Mucosa of rectum (tissue), 2 donors: ENCODE measurements around the gene DNAJB2.
"Not testable (repeated sequence)": the region's sequence is repeated elsewhere in the genome, so short reads cannot be mapped to it uniquely, and the experiment has no call there.

ENCODE experiments used
- H3K27ac ChIP-seq, 2 donors: one replicate each; pipeline ENCODE4 v1.7.0; 2013; ENCODE audit warnings: inconsistent platforms in 2 of 2, low read depth in 2 of 2, low read length in 2 of 2
- H3K27me3 ChIP-seq, 2 donors: one replicate each; pipeline ENCODE4 v1.7.0; 2013; ENCODE audit warnings: low read length in 2 of 2; ENCODE audit not compliant: control insufficient read depth in 2 of 2, insufficient read depth in 2 of 2
- H3K36me3 ChIP-seq, 2 donors: one replicate each; pipeline ENCODE4 v1.7.0; 2013; ENCODE audit warnings: low read length in 2 of 2; ENCODE audit not compliant: control insufficient read depth in 2 of 2, insufficient read depth in 2 of 2
- H3K4me1 ChIP-seq, 2 donors: one replicate each; pipeline ENCODE4 v1.7.0; 2013; ENCODE audit warnings: low read length in 2 of 2, mild to moderate bottlenecking in 1 of 2; ENCODE audit not compliant: control insufficient read depth in 2 of 2, insufficient read depth in 2 of 2
- H3K4me3 ChIP-seq, 2 donors: one replicate each; pipeline ENCODE4 v1.7.0; 2013; ENCODE audit warnings: low read length in 2 of 2
- H3K9ac ChIP-seq, 2 donors: one replicate each; pipeline ENCODE4 v1.7.0; 2013; ENCODE audit warnings: low read length in 2 of 2, low read depth in 1 of 2, mild to moderate bottlenecking in 1 of 2
- H3K9me3 ChIP-seq, 2 donors: one replicate each; pipeline ENCODE4 v1.7.0; 2013; ENCODE audit warnings: low read length in 2 of 2; ENCODE audit not compliant: control insufficient read depth in 2 of 2
- donor health status: healthy.
- donor health status: Normal muscosa, but diverticular disease.

DNAJB2 gene

GRCh38 chr2:219254590-219255201, 24.5 kb upstream of the DNAJB2 start:
- Histone ChIP-seq H3K27ac (peak overlapping the region; percentile 67 to 89), H3K9ac (peak overlapping the region; percentile 82 to 86), H3K4me3 (peak overlapping the region; percentile 68 to 89), H3K36me3 (peaks cover 10 to 14% of the 10 kb centered on the region in 2 donors), H3K27me3 (peaks cover 0 to 2% of the 10 kb centered on the region in 2 donors), H3K4me1 (peaks cover 34 to 37% of the 10 kb centered on the region in 2 donors), H3K9me3 (no peaks in the 10 kb centered on the region)

- not testable (repeated sequence) for H3K27me3 ChIP-seq, H3K27ac ChIP-seq, H3K4me3 ChIP-seq, H3K9me3 ChIP-seq, H3K4me1 ChIP-seq, H3K36me3 ChIP-seq, H3K9ac ChIP-seq
Measured at GRCh38 chr2:219258942-219259341, 20.2 kb upstream of the DNAJB2 start.

GRCh38 chr2:219261024-219261855, 17.9 kb upstream of the DNAJB2 start:
- H3K36me3 ChIP-seq, result no peaks in the 10 kb centered on the region

GRCh38 chr2:219266232-219266631, 12.9 kb upstream of the DNAJB2 start:
- Histone ChIP-seq H3K36me3 (no peaks in the 10 kb centered on the region), H3K4me3 (no peak overlapping the region), H3K9me3 (no peaks in the 10 kb centered on the region), H3K9ac (no peak overlapping the region), H3K27ac (no peak overlapping the region), H3K27me3 (no peaks in the 10 kb centered on the region), H3K4me1 (peaks cover 0 to 3% of the 10 kb centered on the region in 2 donors)

More at GRCh38 chr2:219261024-219261855, 17.9 kb upstream of the DNAJB2 start:
- Histone ChIP-seq H3K4me3 (no peak overlapping the region), H3K9me3 (no peaks in the 10 kb centered on the region), H3K4me1 (no peaks in the 10 kb centered on the region), H3K9ac (no peak overlapping the region), H3K27me3 (peaks cover 0 to 2% of the 10 kb centered on the region in 2 donors), H3K27ac (no peak overlapping the region)

- Histone ChIP-seq H3K36me3 (no peaks in the 10 kb centered on the region), H3K9ac (no peak overlapping the region), H3K27ac (no peak overlapping the region)
Measured at GRCh38 chr2:219266886-219267285, 12.3 kb upstream of the DNAJB2 start.

GRCh38 chr2:219268294-219268693, 10.9 kb upstream of the DNAJB2 start:
- no peaks in the 10 kb centered on the region for H3K36me3 ChIP-seq
- H3K9ac ChIP-seq, result no peak overlapping the region
- H3K27ac ChIP-seq, result no peak overlapping the region
- H3K9me3 ChIP-seq, result no peaks in the 10 kb centered on the region
- peaks cover 0 to 3% of the 10 kb centered on the region in 2 donors for H3K4me1 ChIP-seq
- H3K4me3 ChIP-seq, result no peak overlapping the region
- H3K27me3 ChIP-seq, result no peaks in the 10 kb centered on the region

More at GRCh38 chr2:219266886-219267285, 12.3 kb upstream of the DNAJB2 start:
- Histone ChIP-seq H3K4me1 (peaks cover 0 to 3% of the 10 kb centered on the region in 2 donors), H3K4me3 (no peak overlapping the region), H3K9me3 (no peaks in the 10 kb centered on the region), H3K27me3 (no peaks in the 10 kb centered on the region)

- Histone ChIP-seq H3K27me3 (no peaks in the 10 kb centered on the region), H3K4me1 (peaks cover 0 to 3% of the 10 kb centered on the region in 2 donors), H3K9ac (no peak overlapping the region), H3K36me3 (no peaks in the 10 kb centered on the region), H3K27ac (no peak overlapping the region), H3K9me3 (no peaks in the 10 kb centered on the region), H3K4me3 (no peak overlapping the region)
Measured at GRCh38 chr2:219269362-219270054, 9.7 kb upstream of the DNAJB2 start.

- H3K9ac ChIP-seq, result no peak overlapping the region
- H3K27ac ChIP-seq, result no peak overlapping the region
- H3K4me3 ChIP-seq, result no peak overlapping the region
- H3K27me3 ChIP-seq, result no peaks in the 10 kb centered on the region
- peaks cover 0 to 3% of the 10 kb centered on the region in 2 donors for H3K4me1 ChIP-seq
- H3K36me3 ChIP-seq, result no peaks in the 10 kb centered on the region
- H3K9me3 ChIP-seq, result no peaks in the 10 kb centered on the region
Measured at GRCh38 chr2:219270055-219270372, 9.2 kb upstream of the DNAJB2 start.

GRCh38 chr2:219271021-219271420, 8.1 kb upstream of the DNAJB2 start:
- Histone ChIP-seq H3K4me3 (no peak overlapping the region), H3K9ac (no peak overlapping the region), H3K4me1 (peaks cover 0 to 3% of the 10 kb centered on the region in 2 donors), H3K9me3 (no peaks in the 10 kb centered on the region), H3K36me3 (no peaks in the 10 kb centered on the region), H3K27me3 (no peaks in the 10 kb centered on the region), H3K27ac (no peak overlapping the region)

GRCh38 chr2:219272356-219272755, 6.8 kb upstream of the DNAJB2 start:
- H3K9ac ChIP-seq, result no peak overlapping the region
- no peak overlapping the region for H3K27ac ChIP-seq
- H3K4me3 ChIP-seq, result no peak overlapping the region
- no peaks in the 10 kb centered on the region for H3K9me3 ChIP-seq
- no peaks in the 10 kb centered on the region for H3K36me3 ChIP-seq
- H3K4me1 ChIP-seq, result peaks cover under 1 to 3% of the 10 kb centered on the region in 2 donors
- H3K27me3 ChIP-seq, result no peaks in the 10 kb centered on the region
